Cardiac muscle cell (in vitro differentiated cells and primary cell): Measurements from ENCODE around the gene MCM6. TPM values are rescaled to one million over a fixed set of nuclear protein-coding genes. Genes with fewer than 3 reads are reported as not detected.
A peak's percentile ranks its signal among the peaks of the same experiment; 100 is the strongest.

ENCODE experiments used
- DNase-seq, 2 donors: peaks; one replicate each; pipeline versions ENCODE4 v3.0.0 to v3.0.0-alpha.2; 2010 to 2017; ENCODE audit warnings: low read depth in 1 of 2, low spot score in 1 of 2
- H3K27ac ChIP-seq: fragments of 200-600 bp; sonication (generic); 2 replicates; pipeline ENCODE4 v1.5.1; 2016
- H3K27me3 ChIP-seq: fragments of 200-600 bp; sonication (generic); 2 replicates; pipeline ENCODE4 v1.6.0; 2016; ENCODE audit warnings: control low read depth
- H3K36me3 ChIP-seq: fragments of 200-600 bp; sonication (generic); 2 replicates; pipeline ENCODE4 v1.5.1; 2016; ENCODE audit warnings: control low read depth
- H3K4me1 ChIP-seq: fragments of 200-600 bp; sonication (generic); 2 replicates; pipeline ENCODE4 v1.8.1; 2017; ENCODE audit warnings: low read depth, mild to moderate bottlenecking, mixed run types
- H3K4me3 ChIP-seq: fragments of 200-600 bp; sonication (generic); 2 replicates; pipeline ENCODE4 v1.5.1; 2016; ENCODE audit warnings: mild to moderate bottlenecking
- H3K9me3 ChIP-seq: fragments of 200-600 bp; sonication (generic); 2 replicates; pipeline ENCODE4 v1.5.1; 2017; ENCODE audit warnings: low read depth, mild to moderate bottlenecking, control low read depth
- CTCF ChIP-seq: IDR thresholded peaks from 2 replicates; pipeline ENCODE4 v1.5.1; 2012; ENCODE audit warnings: low read depth, mild to moderate bottlenecking, low read length
- polyA plus RNA-seq: library from polyadenylated mRNA; unstranded; fragments of >200 nt; fragmentation: Nextera tagmentation; extraction: Ambion mirVana; gene quantifications from 2 replicates; pipeline ENCODE4 v1.2.1, GENCODE V29; 2016
- total RNA-seq: library from RNA; depleted of rRNA; stranded (reverse); fragments of >200 nt; gene quantifications from 2 replicates; pipeline ENCODE4 v1.2.3, GENCODE V29; 2016

MCM6 gene
- total and polyA plus RNA-seq, 2 experiments from 2014 or later = 12.8 to 32.0 TPM

- Histone ChIP-seq H3K9me3 (no peaks in the 10 kb centered on the region), H3K27me3 (no peaks in the 10 kb centered on the region), H3K36me3 (no peaks in the 10 kb centered on the region), H3K4me3 (no peak overlapping the region), H3K4me1 (no peaks in the 10 kb centered on the region), H3K27ac (no peak overlapping the region)
- no peak for DNase-seq
- TF ChIP-seq CTCF = no peak
These were observed 76.5 kb downstream of the MCM6 start for GRCh38 chr2:135799738-135800137.

- Histone ChIP-seq H3K9me3 (no peaks in the 10 kb centered on the region), H3K4me3 (no peak overlapping the region), H3K27ac (no peak overlapping the region), H3K4me1 (no peaks in the 10 kb centered on the region), H3K36me3 (no peaks in the 10 kb centered on the region), H3K27me3 (no peaks in the 10 kb centered on the region)
- DNase-seq = no peak
- peak; percentile 16 for TF ChIP-seq CTCF
These were observed 77.5 kb downstream of the MCM6 start for GRCh38 chr2:135798762-135799161.

- Histone ChIP-seq H3K27ac (no peak overlapping the region), H3K27me3 (no peaks in the 10 kb centered on the region), H3K4me3 (no peak overlapping the region), H3K9me3 (no peaks in the 10 kb centered on the region), H3K4me1 (no peaks in the 10 kb centered on the region), H3K36me3 (no peaks in the 10 kb centered on the region)
- no peak for TF ChIP-seq CTCF
- no peak for DNase-seq
These were observed 78.0 kb downstream of the MCM6 start for GRCh38 chr2:135798275-135798705.

- peak; percentile 98 for TF ChIP-seq CTCF
- no peak overlapping the region for H3K27ac ChIP-seq
- H3K27me3 ChIP-seq = no peaks in the 10 kb centered on the region
- DNase-seq = peak; percentile 79 to 87
- no peak overlapping the region for H3K4me3 ChIP-seq
- no peaks in the 10 kb centered on the region for H3K4me1 ChIP-seq
- H3K9me3 ChIP-seq = no peaks in the 10 kb centered on the region
- no peaks in the 10 kb centered on the region for H3K36me3 ChIP-seq
These were observed 78.6 kb downstream of the MCM6 start for GRCh38 chr2:135797497-135798274.

- no peak for TF ChIP-seq CTCF
- Histone ChIP-seq H3K27ac (no peak overlapping the region), H3K4me1 (peaks cover 2% of the 10 kb centered on the region), H3K4me3 (no peak overlapping the region), H3K36me3 (no peaks in the 10 kb centered on the region), H3K27me3 (no peaks in the 10 kb centered on the region), H3K9me3 (no peaks in the 10 kb centered on the region)
- no peak for DNase-seq
These were observed 79.6 kb downstream of the MCM6 start for GRCh38 chr2:135796606-135797005.
